ENCODE results near the gene TSPAN15.
"Not testable (repeated sequence)": the region's sequence is repeated elsewhere in the genome, so short reads cannot be mapped to it uniquely, and the experiment has no call there.

TSPAN15 gene

DNA sequence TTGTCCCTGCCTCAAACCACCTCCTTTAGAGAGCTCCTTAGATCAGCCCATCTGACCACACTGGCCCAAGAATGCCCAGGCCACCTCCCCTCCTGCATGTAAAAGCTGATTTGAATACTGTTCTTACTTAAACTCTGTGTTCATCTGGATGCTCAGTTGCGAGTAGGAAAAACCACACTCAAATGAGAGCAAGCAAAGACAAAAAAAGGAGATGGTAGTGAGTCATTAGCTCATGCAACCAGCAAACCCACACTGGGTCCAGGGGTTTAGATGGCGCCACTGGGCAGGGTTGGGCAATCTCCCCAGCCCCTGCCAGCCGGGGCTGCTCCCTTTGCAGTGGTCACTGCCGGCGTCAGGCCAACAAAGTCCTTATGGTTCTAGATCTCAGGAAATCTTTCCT lies 32.7 kb downstream of the TSPAN15 start:
- DNase-seq (ENCODE audit: low read depth in 3 of 3, low spot score in 1 of 3): no peak

DNA sequence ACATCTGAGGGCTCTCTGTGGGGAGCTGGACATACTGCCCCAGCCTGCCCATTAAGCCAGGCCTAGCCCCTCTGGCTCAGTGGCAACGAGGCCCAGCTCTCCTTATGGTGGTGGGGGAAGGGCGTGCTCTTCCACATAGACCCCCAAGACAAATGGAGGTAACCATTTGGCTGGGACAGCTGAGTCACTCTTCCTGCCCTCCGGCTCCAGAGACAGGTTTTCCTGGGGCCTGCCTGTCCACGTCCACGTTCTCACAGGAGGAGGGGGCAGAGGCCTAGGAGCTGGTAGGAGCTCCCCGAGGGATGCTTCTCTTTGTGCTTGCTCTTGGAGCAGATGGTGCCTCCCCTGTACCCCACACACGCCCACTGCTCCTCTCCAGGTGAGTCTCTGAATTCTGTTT lies 33.5 kb downstream of the TSPAN15 start:
- DNase-seq (ENCODE audit: low read depth in 3 of 3, low spot score in 1 of 3): no peak

DNA sequence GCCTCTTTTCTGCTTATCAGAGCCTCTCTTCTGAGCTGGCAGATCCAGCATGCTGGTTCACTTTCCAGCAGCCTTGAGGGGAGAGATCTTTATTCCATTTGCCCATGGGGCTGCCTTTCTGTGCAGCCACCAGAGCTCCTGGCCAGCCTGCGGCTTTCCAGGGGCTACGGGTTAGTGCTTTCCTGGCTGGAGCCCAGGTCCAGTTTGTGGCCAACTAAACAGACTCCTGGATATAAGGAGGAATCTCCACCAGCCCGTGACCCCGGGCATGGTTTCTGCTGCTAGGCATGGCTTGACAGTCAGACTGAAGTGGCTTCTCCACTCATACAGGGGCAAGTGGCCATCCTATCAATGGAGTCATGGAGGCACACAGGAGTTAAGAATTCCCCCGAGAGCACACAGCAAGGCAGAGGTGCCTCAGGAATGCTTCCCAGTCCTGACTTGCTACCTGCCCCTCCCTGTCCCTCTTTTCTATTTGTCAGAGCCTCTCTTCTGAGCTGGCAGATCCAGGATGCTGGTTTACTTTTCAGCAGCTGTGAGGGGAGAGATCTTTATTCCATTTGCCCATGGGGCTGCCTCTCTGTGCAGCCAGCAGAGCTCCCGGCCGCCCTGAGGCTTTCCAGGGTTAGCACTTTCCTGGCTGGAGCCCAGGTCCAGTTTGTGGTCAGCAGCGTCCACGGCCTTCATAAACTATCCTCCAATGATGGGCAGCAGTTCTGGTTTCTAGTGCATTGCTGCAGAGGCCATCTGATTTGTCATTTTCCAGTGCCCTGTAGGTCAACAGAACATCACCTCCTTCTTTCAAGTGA lies 35.9 kb downstream of the TSPAN15 start:
- DNase-seq (ENCODE audit: low read depth in 3 of 3, low spot score in 1 of 3): no peak

DNA sequence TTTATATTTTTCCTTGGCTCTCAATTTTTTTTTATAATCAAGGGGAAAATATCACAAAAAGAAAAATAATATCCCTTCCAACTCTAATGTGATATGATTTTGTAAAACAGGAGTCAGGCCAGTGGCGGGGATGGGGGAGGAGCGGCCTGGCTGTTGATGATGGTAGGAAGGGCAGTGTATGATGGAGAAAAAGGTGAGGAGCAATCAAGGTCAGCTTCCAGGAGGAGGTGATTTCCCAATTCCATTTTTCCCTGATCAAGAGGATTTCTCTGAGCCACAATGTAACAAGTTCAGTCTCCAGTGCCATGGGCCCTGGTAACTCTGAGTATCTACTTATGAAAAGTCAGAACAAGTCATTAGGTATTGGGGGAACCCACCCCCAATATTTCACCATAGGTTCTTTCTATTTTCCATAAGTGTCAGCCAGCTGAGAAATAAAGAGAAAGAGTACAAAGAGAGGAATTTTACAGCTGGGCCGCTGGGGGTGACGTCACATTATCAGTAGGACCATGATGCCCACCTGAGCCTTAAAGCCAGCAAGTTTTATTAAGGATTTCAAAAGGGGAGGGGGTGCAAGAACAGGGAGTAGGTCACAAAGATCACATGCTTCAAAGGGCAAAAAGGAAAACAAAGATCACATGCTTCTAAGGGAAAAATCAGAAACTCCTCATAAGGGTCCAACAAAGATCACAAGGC lies 37.0 kb downstream of the TSPAN15 start:
- DNase-seq (ENCODE audit: low read depth in 3 of 3, low spot score in 1 of 3): not testable (repeated sequence)

DNA sequence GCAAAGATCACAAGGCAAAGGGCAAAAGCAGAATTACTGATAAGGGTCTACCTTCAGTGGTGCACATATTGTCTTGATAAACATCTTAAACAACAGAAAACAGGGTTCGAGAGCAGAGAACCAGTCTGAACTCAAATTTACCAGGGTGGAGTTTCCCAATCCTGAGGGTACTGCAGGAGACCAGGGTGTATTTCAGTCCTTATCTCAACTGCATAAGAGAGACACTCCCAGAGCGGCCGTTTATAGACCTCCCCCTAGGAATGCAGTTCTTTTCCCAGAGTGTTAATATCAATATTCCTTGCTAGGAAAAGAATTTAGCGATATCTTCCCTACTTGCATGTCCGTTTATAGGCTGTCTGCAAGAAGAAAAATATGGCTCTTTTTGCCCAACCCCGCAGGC lies 37.6 kb downstream of the TSPAN15 start:
- DNase-seq (ENCODE audit: low read depth in 3 of 3, low spot score in 1 of 3): not testable (repeated sequence)

DNA sequence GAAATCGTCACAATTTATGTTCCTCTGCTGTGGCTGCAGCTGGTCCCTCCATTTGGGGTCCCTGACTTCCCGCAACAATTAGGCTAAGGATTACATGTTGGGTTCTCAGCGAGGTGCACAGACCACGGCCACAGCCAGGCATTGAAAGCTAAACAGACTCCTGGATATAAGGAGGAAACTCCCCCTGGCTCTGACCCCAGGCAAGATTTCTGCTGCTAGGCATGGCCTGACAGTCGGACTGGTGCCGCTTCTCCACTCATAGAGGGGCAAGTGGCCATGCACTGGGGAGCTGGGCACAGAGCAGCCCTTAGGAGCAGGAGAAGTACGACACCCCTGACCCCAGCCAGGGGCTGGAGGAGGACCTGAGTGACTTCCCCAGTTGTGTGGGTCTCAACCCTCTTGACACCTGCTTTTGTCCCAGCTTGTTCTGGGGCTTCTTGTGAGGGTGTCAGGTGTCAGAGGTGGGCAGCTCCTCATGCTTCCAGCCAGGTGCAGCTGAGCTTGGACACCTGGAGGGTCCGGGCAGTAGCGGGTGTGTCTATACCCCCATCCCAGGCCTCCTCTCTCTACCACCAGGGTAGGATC lies 38.3 kb downstream of the TSPAN15 start:
- DNase-seq (ENCODE audit: low read depth in 3 of 3, low spot score in 1 of 3): no peak

DNA sequence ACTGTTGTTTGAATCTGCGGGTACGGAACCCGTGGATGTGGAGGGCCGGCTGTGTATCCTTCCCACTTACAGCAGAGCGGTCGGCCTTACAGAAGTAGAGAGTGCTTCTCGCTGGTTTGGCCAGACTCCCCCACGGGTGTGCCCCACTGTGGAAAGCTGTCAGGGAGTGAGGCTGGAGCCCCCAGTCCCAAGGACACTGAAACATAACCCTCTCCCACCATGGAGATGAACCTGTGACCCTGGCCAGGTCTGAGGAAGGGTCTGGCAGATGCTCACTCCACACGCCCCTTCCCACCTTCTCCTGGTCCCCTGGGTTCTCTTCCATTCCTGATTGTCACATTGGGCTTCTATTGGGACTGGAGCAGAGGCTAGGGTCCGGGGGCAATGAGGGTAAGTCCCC lies 39.6 kb downstream of the TSPAN15 start:
- DNase-seq (ENCODE audit: low read depth in 3 of 3, low spot score in 1 of 3): no peak

DNA sequence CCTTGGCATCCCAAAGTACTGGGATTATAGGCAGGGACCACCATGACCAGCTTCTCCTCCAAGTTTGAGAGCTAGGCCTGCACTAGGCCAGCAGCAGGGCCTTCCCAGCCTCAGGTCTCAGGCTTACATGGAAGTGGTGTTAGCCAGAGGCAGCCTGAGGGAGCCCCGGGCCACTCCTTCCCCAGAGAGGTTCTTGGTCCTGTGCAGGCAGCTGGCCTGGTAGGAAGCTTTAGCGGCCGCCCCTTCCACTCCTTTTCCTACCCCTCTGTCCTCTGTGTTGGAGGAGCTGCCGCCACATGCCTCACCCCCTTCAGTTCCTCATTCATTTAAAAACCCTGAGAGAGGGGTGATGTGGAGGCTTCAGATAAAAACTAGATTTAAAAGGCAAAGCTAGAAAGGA lies 40.3 kb downstream of the TSPAN15 start:
- DNase-seq (ENCODE audit: low read depth in 3 of 3, low spot score in 1 of 3): no peak

DNA sequence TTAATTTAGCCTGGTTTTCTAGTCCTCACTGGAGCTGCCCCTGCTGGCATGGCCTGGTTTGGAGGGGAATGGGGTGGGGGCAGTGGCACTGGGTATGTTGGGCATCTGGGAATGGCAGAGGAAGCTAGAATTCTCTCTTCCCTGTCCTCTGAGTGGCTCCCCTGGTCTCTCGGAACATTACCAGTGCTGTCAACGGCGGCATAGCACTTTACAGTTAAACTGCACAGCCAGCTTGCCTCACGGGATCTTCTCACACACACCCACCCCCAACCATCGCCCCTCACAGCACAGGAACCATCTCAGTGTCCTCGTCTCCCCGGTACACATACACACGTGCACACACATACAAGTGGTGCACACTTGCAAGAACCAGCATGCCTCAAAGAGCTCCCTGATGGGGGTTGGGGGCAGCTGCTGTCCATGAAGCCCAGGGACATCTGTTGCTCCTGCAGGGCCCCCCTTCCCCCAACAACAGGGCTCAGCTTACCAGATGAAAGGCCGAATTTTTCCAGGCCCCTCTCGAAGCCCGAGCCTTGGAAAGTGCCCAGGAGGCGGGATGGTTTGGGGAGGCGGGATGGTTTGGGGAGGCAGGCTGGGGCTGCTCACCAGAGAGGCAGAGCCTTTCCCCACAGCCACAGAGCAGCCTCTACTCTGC lies 41.0 kb downstream of the TSPAN15 start:
- no peak for DNase-seq (ENCODE audit: low read depth in 3 of 3, low spot score in 1 of 3)

DNA sequence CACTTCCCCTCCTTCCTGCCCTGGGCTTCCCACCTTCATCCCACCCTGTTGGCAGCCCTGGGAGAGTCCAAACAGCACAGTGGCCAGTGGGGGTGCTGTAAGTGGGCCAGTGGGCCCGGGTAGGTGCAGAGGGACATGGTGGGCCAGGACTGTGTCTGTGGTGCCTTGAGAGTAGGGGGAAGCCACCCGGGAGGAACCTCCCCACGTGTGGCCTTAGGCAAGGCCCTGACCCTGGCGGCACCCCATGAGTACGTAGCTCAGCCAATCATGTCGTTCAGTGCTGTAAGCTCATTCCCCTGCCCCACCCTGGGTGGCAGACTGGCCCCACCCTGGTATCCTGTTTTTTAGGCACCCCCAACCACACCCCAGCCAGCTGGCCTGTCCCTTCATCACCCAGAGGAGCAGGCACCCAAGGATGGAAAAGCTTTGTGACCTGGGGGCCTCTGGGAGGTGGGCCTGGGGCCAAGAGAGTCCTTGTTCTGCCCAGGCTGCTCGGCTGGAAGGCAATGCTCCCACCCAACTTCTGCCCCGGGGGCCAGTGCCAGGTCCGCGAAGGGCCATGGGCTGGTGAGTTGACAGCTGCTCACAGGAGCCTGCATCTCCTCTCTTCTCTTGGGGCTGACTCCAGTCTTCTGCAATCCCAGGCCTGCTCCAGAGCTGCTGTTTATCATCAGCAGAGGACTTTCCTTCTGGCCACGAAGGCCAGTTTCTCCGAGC lies 41.6 kb downstream of the TSPAN15 start:
- no peak for DNase-seq (ENCODE audit: low read depth in 3 of 3, low spot score in 1 of 3)

DNA sequence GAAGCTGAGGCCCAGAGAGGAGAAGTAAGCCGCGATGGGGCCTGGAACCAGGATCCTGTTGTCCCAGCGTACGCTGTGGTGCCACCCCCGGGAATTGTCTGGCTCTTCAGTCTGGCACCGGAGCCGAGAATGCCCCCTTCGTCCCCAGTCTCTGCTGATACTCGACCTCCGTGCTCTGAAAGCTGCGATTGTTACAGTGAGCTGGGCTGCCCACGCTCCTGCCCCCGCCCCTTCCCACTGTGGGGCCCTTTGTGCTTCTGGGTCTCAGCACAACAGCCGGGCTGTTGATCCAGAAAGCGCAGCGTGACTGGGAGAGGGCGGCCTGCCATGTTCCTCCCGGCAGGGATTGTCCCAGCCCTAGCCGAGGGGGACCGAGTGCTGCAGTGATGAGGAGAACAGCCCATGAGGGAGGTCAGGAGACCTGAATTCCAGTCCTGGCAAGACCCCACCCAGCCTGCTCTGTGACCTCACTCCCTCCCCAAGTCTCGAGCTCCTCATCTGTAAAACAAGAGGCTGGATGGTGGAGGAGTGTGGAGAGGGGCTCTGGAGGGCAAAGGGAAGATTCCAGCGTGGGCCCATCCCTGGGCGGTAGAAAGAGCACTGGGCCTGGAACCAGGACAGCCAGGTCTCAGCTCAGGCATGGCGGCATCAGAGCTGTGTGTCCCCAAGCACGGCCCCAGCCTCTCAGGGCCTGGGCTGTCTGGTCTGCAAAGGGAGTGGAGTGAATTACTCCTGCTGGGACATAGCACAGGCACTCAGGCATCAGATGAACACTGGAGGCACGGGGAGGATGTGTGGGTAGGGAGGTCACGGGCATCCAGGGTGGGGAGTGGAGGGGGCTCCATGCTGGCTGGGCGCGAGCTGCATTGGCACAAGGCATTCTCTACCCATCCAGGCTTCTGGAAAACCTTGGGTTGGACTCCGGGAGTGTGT lies 43.6 kb downstream of the TSPAN15 start:
- no peak for DNase-seq (ENCODE audit: low read depth in 3 of 3, low spot score in 1 of 3)

DNA sequence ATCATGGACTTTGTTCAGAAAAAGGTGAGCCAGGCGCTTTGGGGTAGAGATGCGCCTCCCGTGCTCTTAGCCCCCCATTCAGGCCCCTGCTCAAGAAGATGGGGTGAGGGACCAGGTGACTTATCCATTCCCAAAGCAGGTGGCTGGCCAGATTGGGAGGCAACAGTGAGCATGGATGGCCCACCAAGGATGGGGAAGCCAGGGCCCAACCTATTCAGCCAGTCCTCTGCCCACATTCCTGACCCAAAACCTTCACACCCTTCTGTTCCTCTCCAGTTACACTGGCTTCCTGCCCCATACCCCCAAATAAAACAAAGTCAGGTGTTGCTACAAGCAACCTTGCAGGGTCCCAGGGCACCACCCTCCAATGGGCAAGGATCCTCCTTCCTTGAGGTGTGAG lies 44.4 kb downstream of the TSPAN15 start:
- DNase-seq (ENCODE audit: low read depth in 3 of 3, low spot score in 1 of 3): no peak

DNA sequence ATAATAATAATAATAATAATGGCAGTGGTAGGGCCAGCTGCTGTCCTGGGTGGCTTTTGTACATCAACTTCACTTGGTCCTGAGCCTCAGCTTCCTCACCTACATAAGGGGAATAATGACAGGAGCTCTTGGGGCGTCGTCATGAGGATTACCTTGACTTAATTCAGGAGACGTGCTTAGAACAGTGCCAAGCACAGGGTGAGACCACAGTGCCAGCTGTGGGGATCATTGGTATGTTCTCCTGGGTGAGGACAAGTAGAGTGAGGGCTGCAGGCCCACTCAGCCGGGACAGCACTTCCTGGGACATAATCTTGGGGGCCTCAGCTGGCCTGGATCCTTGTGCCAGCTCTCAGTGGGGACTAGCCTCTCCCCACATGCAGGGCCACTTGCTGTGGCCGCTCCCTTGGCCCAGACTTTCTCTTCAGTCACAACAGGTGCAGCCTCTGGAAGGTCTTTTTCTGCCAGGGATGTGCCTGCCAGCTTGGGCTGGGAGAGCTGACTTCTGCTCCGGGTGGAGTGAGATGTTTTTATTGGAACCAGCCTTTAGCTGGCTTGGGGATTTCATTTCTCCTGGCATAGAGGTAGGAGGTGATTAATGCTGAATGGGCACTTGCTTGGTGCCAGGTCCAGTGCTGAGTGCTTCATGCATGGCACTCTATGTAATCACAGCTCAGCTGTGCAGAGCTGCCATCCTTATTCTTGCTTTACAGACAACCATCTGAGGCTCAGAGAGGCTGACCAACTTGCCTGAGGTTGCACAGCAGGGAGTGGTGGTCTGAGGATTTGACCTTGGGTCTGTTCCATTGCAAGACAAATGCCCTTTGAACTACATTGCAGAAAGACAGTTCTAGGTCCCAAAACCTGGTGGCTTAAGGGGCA lies 45.3 kb downstream of the TSPAN15 start:
- no peak for DNase-seq (ENCODE audit: low read depth in 3 of 3, low spot score in 1 of 3)

DNA sequence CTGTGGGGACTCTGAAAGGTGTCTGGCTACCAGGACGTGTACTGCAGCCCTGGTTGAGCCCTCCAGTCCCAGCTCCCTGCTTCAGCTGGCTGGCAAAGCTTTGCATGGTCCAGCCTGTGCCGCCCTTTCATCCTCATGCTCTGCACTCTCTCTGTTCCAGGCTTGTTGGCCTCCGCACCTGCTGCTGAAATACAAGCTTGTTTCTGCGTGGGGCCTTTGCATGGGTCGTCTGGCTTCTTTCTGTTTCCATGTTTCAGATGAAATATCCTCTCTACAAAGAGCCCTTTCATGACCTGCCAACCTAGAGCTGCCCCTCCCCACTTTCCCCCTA lies 45.9 kb downstream of the TSPAN15 start:
- no peak for DNase-seq (ENCODE audit: low read depth in 3 of 3, low spot score in 1 of 3)

DNA sequence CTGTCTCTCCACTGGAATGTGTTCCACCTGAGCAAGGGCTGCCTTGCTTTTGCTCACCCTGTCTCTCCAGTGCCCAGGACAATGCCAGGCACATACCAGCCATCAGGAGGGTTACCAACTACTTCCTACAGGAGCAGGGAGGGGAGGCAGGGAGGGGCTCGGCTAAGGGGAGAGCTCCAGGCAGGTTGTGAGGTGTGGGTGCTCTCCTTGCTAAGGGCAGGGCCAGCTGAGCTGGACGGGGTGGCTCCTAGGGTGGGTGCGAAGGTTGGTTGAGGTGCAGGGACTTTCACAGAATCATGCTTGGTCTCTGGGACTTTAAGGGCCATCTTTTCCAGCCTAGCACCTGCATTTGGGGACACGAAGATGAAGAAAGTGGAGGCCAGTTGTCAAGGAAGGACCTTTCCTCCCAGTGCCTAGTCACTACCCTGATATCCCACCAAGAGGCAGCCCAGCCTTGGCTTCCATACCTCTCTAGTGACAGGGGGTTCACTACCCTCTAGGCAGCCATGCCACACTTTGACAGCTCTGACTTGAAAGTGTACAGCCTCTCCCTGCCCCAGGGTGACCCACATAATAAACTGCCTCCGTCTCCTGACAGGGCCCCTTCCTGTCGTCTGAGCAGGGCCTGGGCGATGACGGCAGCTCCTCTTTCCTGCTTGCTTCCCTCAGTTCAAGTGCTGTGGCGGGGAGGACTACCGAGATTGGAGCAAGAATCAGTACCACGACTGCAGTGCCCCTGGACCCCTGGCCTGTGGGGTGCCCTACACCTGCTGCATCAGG lies 46.5 kb downstream of the TSPAN15 start:
- DNase-seq (ENCODE audit: low read depth in 3 of 3, low spot score in 1 of 3): no peak

DNA sequence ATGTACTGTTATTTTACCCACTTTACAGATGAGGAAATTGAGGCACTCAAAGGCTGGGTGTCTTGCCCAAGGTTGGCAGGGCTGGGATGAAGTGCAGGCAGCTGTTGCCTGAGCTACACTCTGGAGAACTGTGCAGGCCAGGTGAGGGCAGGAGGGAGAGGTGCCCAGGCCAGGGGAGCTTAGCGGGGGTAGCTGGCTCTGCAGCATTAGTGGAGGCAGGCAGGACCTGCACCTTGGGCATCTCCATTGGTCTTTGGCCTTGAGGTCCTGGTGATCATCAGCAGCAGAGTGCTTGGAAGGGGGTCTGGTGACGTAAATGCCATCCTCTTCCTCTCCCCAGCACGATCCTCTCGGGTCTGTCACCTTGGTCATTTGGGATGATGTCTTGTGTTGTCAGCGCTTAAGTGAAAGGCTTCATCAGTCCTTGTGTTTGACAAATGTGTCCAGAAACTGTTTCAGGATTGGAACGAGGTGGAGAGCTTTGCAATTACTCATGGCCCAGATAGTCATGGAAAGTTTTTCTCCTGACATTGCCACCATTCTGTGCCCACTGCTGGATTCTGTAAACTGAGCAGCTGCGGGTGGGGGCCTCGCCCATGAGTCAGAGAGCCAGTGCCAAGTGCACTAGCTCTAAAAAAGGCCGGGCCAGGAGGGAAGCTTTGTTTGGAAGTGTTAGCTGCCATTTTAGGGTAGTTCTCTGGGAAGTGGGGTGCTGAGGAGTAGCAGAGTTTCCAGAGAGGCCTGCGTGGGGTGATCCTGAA lies 47.6 kb downstream of the TSPAN15 start:
- DNase-seq (ENCODE audit: low read depth in 3 of 3, low spot score in 1 of 3): no peak

DNA sequence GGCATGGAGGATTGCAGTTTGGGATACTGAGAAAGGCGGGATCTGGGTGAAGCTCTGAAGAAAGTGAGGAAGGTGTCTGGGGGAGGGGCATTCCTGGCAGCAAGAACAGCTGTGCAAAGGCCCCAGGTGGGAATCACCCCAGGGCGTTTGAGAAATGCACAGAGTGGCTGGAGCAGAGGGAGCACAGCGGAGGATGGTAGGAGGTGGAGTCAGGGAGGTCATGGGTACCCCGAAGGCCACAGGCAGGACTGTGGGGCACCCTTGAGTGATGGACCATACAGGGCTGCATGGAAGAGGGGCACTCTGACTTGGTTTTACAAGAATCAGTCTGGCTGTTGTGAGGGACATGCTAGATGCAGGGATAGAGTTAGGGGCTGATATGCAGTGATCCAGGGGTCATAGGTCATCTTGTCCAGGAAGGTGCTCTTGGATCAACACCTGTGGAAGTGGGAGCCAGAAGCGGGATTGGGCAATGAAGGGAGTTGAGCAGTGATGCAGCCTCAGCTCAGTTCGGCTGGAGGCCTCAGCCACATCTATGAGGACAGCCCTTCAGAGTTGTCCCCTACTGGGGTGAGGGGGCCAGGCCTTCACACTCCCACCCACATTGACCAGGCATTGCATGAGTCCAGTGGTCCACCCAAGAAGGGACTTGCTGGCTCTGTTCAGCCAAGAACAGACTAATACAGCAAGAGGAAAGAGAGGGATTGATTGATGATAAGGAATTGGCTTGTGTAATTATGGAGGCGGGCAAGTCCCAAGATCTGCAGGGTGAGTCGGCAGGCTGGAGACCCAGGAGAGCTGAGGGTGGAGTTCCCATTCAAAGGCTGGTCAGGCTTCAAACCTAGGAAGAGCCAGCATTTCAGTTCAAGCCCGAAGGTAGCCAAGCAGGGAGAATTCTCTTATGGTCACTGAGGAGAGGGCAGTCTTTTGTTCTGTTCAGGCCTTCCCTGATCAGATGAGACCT lies 48.7 kb downstream of the TSPAN15 start:
- no peak for DNase-seq (ENCODE audit: low read depth in 3 of 3, low spot score in 1 of 3)

All from stimulated activated CD4-positive, alpha-beta T cell treated with anti-CD3 and anti-CD28 coated beads, TNF-alpha, amount 100 ng/mL, for 1 hour (primary cell).